Measurements from ENCODE around the gene SLC7A8. TPM values are rescaled to one million over a fixed set of nuclear protein-coding genes. Genes with fewer than 3 reads are reported as not detected.
A peak's percentile ranks its signal among the peaks of the same experiment; 100 is the strongest.

Gene SLC7A8
- total RNA-seq, 2 donors from 2014 or later = 17.4 to 31.0 TPM

- intact Hi-C loops (cut with DNase I) = no loop called here
- no peak for DNase-seq (ENCODE audit: low spot score)
Measured at GRCh38 chr14:23104591-23105347, 78.7 kb downstream of the SLC7A8 start, which contains the start of gene CIROP. Gene CIROP (minus strand): TSS chr14:23104989. CDS start chr14:23104920, 69 bp downstream.

GRCh38 chr14:23104070-23104590 lies 79.3 kb downstream of the SLC7A8 start:
- intact Hi-C loops (cut with DNase I) = no loop called here
- DNase-seq (ENCODE audit: low spot score) = peak; percentile 12

- peak; percentile 69 for DNase-seq (ENCODE audit: low spot score)
- intact Hi-C loops (cut with DNase I) = no loop called here
Measured at GRCh38 chr14:23103581-23103980, 79.9 kb downstream of the SLC7A8 start.

GRCh38 chr14:23102801-23103200 lies 80.7 kb downstream of the SLC7A8 start:
- DNase-seq (ENCODE audit: low spot score) = peak; percentile 43

GRCh38 chr14:23101986-23102625 lies 81.4 kb downstream of the SLC7A8 start:
- intact Hi-C loops (cut with DNase I) = no loop called here
- DNase-seq (ENCODE audit: low spot score) = peak; percentile 37

More at GRCh38 chr14:23102801-23103200, 80.7 kb downstream of the SLC7A8 start:
- intact Hi-C loops (cut with DNase I) = no loop called here

- DNase-seq (ENCODE audit: low spot score) = peak; percentile 74
- intact Hi-C loops (cut with DNase I) = no loop called here
Measured at GRCh38 chr14:23101213-23101970, 82.1 kb downstream of the SLC7A8 start.

GRCh38 chr14:23099212-23099861 lies 84.1 kb downstream of the SLC7A8 start:
- intact Hi-C loops (cut with DNase I) = no loop called here
- DNase-seq (ENCODE audit: low spot score) = peak; percentile 23

- intact Hi-C loops (cut with DNase I) = no loop called here
- peak; percentile 68 for DNase-seq (ENCODE audit: low spot score)
Measured at GRCh38 chr14:23097786-23098185, 85.7 kb downstream of the SLC7A8 start.

GRCh38 chr14:23095196-23096108 lies 88.0 kb downstream of the SLC7A8 start, which contains the start of gene C14orf119:
Gene C14orf119 (plus strand): TSS chr14:23095505. CDS start chr14:23097659, 2,154 bp downstream.
- intact Hi-C loops (cut with DNase I) = no loop called here
- peak; percentile 100 for DNase-seq (ENCODE audit: low spot score)

GRCh38 chr14:23094666-23095195 lies 88.7 kb downstream of the SLC7A8 start, which contains the start of gene ACIN1:
Gene ACIN1 (minus strand): TSS chr14:23095136. CDS start chr14:23095112, 24 bp downstream.
- DNase-seq (ENCODE audit: low spot score) = peak; percentile 89
- intact Hi-C loops (cut with DNase I) = no loop called here

- intact Hi-C loops (cut with DNase I) = no loop called here
- no peak for DNase-seq (ENCODE audit: low spot score)
Measured at GRCh38 chr14:23093991-23094665, 89.3 kb downstream of the SLC7A8 start.

GRCh38 chr14:23093526-23093925 lies 89.9 kb downstream of the SLC7A8 start:
- no peak for DNase-seq (ENCODE audit: low spot score)
- intact Hi-C loops (cut with DNase I) = no loop called here

- intact Hi-C loops (cut with DNase I) = no loop called here
- DNase-seq (ENCODE audit: low spot score) = no peak
Measured at GRCh38 chr14:23093104-23093503, 90.4 kb downstream of the SLC7A8 start.

- intact Hi-C loops (cut with DNase I) = no loop called here
- DNase-seq (ENCODE audit: low spot score) = peak; percentile 28
Measured at GRCh38 chr14:23091294-23092225, 91.9 kb downstream of the SLC7A8 start.

- intact Hi-C loops (cut with DNase I) = no loop called here
- DNase-seq (ENCODE audit: low spot score) = no peak
Measured at GRCh38 chr14:23090254-23090636, 93.2 kb downstream of the SLC7A8 start.

All from posterior vena cava (tissue), 2 donors.